Neural progenitor cell (in vitro differentiated cells): ENCODE data around the gene PTPRJ.

Source experiments
- CTCF ChIP-seq: fragments of 200-600 bp; sonication (generic); IDR thresholded peaks from 2 replicates; pipeline ENCODE4 v1.5.1; 2017; ENCODE audit warnings: antibody characterized with exemption, mild to moderate bottlenecking
- EZH2 ChIP-seq: fragments of 200-600 bp; sonication (generic); IDR thresholded peaks from 2 replicates; pipeline ENCODE4 v1.6.1; 2017; ENCODE audit warnings: antibody characterized with exemption, mild to moderate bottlenecking, moderate library complexity
- EZH2phosphoT487 ChIP-seq: fragments of 200-600 bp; sonication (generic); IDR thresholded peaks from 2 replicates; pipeline ENCODE4 v1.6.1; 2017; ENCODE audit warnings: antibody characterized with exemption

GRCh38 chr11:48116437-48117228 is 136.3 kb downstream of the PTPRJ start:
- TF ChIP-seq CTCF (peak; percentile 43), EZH2phosphoT487 (no peak), EZH2 (no peak)
